Coronary artery (tissue), 2 donors: ENCODE measurements around the gene HOXB5.
A peak's percentile ranks its signal among the peaks of the same experiment; 100 is the strongest.

ENCODE experiments used
- DNase-seq: peaks from one replicate; pipeline ENCODE4 v3.0.0-alpha.2; 2017; ENCODE audit warnings: low spot score
- H3K27ac ChIP-seq, 2 donors: fragments of 200-600 bp; sonication (generic); one replicate each; pipeline ENCODE4 v1.5.1; 2016 to 2019
- H3K4me3 ChIP-seq: fragments of 200-600 bp; sonication (generic); 2 replicates; pipeline ENCODE4 v1.5.1; 2016; ENCODE audit warnings: mild to moderate bottlenecking, moderate library complexity
- TF ChIP-seq, protein P1 (sequence below): fragments of 200-600 bp; sonication (generic); IDR thresholded peaks from one replicate; pipeline ENCODE4 v1.5.1; 2019; ENCODE audit warnings: antibody characterized with exemption

The HOXB5 gene

DNA sequence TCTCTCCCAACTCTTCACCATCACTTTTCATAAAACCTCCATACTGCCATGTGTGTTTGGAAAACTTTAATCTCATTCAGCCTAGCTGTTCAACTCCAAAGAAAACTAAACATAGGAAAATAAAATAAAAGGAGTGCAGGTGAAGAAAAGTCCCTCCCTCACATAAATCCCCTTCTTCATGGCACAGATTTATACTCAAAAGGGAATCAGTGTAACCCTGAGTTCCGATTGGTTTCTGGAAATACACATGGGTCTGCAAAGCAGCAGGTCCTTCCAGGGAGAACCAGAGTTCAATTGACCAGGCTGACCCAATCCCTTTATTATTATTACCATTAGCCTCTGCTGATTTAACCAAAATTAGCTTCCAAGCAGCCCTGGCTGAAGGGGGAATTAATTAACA lies 39.8 kb downstream of the HOXB5 start:
- TF ChIP-seq, protein P1, sequence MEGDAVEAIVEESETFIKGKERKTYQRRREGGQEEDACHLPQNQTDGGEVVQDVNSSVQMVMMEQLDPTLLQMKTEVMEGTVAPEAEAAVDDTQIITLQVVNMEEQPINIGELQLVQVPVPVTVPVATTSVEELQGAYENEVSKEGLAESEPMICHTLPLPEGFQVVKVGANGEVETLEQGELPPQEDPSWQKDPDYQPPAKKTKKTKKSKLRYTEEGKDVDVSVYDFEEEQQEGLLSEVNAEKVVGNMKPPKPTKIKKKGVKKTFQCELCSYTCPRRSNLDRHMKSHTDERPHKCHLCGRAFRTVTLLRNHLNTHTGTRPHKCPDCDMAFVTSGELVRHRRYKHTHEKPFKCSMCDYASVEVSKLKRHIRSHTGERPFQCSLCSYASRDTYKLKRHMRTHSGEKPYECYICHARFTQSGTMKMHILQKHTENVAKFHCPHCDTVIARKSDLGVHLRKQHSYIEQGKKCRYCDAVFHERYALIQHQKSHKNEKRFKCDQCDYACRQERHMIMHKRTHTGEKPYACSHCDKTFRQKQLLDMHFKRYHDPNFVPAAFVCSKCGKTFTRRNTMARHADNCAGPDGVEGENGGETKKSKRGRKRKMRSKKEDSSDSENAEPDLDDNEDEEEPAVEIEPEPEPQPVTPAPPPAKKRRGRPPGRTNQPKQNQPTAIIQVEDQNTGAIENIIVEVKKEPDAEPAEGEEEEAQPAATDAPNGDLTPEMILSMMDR = no peak
- peak overlapping the region; percentile 73 for H3K4me3 ChIP-seq
- peak overlapping the region; percentile 80 to 87 for H3K27ac ChIP-seq
- no peak for DNase-seq

- TF ChIP-seq, protein P1 = no peak
- DNase-seq = no peak
- Histone ChIP-seq H3K27ac (peak overlapping the region; percentile 36 to 67), H3K4me3 (peak overlapping the region; percentile 41)
Measured at GRCh38 chr17:48553190-48553547, 40.4 kb downstream of the HOXB5 start.

DNA sequence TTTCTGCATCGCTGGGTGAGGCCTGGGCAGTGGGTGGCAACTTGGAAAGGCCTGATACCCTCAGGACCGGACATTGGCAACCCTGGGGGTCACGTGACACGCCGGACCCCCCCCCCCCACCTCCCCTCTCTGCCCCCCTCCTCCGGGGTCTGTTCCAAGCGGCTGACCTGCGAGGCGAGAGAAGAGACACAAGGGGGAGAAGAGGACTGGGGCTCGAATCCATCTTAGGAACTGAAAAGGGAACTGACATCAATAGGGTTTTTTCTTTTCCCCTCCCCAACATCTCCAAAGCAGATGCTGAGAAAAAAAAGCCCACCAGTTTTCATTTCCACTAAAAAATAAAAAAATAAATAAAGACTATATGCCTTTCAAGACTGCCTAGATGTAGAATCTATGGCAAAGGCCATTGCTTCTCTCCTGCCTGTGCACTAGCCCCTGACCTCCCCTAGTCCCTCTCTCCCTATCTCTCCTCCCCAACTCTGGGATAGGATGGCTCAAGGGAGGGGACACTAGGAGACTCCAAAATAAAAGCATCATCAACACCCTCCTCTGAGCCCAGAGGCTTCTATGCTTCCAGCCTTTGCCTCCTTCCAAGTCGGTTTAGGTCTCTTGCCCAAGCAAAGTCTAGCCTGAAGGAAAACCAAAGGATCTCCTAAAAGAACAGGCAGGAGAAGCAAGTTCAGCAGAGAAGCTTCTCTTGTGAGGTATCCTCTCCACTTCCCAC lies 41.0 kb downstream of the HOXB5 start:
- peak overlapping the region; percentile 41 for H3K4me3 ChIP-seq
- TF ChIP-seq, protein P1 = no peak
- H3K27ac ChIP-seq = peak overlapping the region; percentile 36 to 74
- DNase-seq = no peak

DNA sequence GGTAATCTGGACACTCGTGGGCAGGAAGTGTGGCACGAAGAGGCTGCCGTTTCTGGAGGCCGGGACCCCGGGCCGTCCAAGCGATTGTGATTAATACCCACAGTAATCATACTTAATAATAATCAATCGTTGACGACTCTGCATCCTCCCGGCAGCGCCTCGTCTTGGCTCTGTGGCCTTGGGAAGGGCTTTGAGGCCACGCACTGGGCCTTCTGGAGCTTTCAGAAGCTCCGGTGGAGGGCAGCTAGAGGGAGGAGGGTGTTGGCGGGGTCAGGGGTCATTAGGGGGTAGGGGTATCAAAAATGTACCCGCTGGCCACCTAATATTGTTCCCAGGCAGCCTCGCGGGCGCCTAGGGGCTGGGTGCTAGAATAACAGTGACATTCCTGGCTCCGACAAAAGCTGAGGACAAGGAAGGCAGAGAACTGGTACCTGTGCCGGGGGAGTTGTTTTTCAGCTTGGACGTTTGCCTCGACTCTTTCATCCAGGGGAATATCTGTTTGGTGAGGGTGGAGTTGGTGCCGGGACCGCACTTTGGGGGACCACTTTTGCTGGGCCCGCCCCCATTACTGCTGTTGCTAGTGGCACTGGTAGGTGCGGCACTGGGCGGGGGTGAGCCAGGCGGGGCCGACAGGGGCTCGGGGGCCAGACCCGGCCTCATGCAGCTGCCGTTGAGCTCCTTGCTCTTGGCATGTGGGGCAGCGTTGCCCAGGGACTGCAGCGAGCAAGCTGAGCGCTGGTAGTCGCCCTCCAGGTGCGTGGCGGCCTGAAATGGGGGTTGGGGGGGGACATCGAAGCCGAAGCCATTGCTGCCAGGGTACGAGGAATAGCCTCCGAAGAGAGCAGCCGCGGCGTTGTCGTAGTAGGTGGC lies 41.7 kb downstream of the HOXB5 start:
- Histone ChIP-seq H3K27ac (peak overlapping the region; percentile 36 to 74), H3K4me3 (no peak overlapping the region)
- DNase-seq = no peak
- TF ChIP-seq, protein P1 = no peak

DNA sequence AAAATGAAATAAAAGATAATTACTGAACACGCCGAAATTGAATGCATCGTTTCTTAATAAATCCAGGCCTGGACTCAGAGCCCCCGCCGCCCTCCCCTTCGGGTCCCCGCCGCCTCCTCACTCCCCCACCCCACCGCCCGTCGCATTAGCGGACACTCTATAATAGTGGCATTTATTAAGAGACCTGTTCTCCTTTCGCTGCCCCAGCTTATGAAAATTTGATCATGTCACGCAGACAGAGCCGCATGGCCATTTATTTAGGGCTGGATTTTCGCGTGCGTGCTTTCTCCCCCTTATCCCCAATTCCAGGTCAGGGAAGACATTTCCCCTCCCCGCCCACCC lies 42.4 kb downstream of the HOXB5 start:
- peak overlapping the region in 1 of 2 donors; percentile 74 for H3K27ac ChIP-seq
- DNase-seq = no peak
- TF ChIP-seq, protein P1 = no peak
- H3K4me3 ChIP-seq = peak overlapping the region; percentile 48

- Histone ChIP-seq H3K27ac (peak overlapping the region in 1 of 2 donors; percentile 38), H3K4me3 (peak overlapping the region; percentile 48)
- DNase-seq = no peak
- TF ChIP-seq, protein P1 = no peak
Measured at GRCh38 chr17:48550502-48551213, 42.9 kb downstream of the HOXB5 start.
